H1 (cell line): ENCODE results near the gene PLXND1. TPM values are rescaled to one million over a fixed set of nuclear protein-coding genes. Genes with fewer than 3 reads are reported as not detected.

Source experiments
- JUN ChIP-seq: IDR thresholded peaks from 2 replicates; pipeline ENCODE4 v1.6.1; 2011; ENCODE audit warnings: low read depth, mild to moderate bottlenecking, improper control_type of control experiment, low read length
- TCF12 ChIP-seq: IDR thresholded peaks from 2 replicates; pipeline ENCODE4 v1.6.1; 2011; ENCODE audit warnings: low read depth, mild to moderate bottlenecking, low read length
- polyA plus RNA-seq, 7 experiments: library from polyadenylated mRNA; depleted of rRNA in 3 of 7; stranded (reverse) in 5 of 7; unstranded in 2 of 7; fragments of >200 nt in 5 of 7; fragments of 200-250 nt in 2 of 7; gene quantifications; 1 replicate in 5 of 7; 2 replicates in 1 of 7; 4 replicates in 1 of 7; pipeline versions ENCODE4 v1.2.1 to v1.2.3, GENCODE V29; 2011 to 2013; ENCODE audit warnings: missing spikeins in 2 of 7, mixed read lengths in 2 of 7
- total RNA-seq: library from RNA; stranded (reverse); fragmentation: NEBNext Ultra II Directional; extraction: Animal tissue kit (Norgen Biotek cat#: 25700); gene quantifications from 2 replicates; pipeline ENCODE4 v1.2.1, GENCODE V29; 2021
- TF ChIP-seq, protein P1 (sequence below): fragments of 300-600 bp; sonication (generic); IDR thresholded peaks from 2 replicates; pipeline ENCODE4 v1.7.1; 2012; ENCODE audit warnings: low read length, moderate library complexity, mild to moderate bottlenecking, inconsistent platforms; ENCODE audit not compliant: insufficient replicate concordance

The PLXND1 gene
- total and polyA plus RNA-seq, 2 of the 8 experiments (the other 6 are each of a cell fraction or from before 2014, with no cell fraction given) = 17.7 to 66.4 TPM

DNA sequence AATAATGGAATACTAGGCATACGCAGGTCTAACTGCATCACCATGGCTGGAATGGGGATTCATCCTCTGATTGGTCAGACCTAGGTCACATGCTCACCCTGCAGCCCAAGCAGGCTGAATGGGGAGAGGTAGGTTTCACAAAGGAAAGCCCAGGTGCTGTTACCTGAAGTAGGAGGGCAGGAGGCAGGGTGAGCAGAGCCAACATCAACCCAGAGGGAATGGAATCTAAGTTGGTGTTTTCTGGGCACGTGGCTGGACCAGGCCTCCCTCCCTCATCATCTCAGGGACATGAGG, 70.2 kb downstream of the PLXND1 start (continued):
- TF ChIP-seq, protein P1, sequence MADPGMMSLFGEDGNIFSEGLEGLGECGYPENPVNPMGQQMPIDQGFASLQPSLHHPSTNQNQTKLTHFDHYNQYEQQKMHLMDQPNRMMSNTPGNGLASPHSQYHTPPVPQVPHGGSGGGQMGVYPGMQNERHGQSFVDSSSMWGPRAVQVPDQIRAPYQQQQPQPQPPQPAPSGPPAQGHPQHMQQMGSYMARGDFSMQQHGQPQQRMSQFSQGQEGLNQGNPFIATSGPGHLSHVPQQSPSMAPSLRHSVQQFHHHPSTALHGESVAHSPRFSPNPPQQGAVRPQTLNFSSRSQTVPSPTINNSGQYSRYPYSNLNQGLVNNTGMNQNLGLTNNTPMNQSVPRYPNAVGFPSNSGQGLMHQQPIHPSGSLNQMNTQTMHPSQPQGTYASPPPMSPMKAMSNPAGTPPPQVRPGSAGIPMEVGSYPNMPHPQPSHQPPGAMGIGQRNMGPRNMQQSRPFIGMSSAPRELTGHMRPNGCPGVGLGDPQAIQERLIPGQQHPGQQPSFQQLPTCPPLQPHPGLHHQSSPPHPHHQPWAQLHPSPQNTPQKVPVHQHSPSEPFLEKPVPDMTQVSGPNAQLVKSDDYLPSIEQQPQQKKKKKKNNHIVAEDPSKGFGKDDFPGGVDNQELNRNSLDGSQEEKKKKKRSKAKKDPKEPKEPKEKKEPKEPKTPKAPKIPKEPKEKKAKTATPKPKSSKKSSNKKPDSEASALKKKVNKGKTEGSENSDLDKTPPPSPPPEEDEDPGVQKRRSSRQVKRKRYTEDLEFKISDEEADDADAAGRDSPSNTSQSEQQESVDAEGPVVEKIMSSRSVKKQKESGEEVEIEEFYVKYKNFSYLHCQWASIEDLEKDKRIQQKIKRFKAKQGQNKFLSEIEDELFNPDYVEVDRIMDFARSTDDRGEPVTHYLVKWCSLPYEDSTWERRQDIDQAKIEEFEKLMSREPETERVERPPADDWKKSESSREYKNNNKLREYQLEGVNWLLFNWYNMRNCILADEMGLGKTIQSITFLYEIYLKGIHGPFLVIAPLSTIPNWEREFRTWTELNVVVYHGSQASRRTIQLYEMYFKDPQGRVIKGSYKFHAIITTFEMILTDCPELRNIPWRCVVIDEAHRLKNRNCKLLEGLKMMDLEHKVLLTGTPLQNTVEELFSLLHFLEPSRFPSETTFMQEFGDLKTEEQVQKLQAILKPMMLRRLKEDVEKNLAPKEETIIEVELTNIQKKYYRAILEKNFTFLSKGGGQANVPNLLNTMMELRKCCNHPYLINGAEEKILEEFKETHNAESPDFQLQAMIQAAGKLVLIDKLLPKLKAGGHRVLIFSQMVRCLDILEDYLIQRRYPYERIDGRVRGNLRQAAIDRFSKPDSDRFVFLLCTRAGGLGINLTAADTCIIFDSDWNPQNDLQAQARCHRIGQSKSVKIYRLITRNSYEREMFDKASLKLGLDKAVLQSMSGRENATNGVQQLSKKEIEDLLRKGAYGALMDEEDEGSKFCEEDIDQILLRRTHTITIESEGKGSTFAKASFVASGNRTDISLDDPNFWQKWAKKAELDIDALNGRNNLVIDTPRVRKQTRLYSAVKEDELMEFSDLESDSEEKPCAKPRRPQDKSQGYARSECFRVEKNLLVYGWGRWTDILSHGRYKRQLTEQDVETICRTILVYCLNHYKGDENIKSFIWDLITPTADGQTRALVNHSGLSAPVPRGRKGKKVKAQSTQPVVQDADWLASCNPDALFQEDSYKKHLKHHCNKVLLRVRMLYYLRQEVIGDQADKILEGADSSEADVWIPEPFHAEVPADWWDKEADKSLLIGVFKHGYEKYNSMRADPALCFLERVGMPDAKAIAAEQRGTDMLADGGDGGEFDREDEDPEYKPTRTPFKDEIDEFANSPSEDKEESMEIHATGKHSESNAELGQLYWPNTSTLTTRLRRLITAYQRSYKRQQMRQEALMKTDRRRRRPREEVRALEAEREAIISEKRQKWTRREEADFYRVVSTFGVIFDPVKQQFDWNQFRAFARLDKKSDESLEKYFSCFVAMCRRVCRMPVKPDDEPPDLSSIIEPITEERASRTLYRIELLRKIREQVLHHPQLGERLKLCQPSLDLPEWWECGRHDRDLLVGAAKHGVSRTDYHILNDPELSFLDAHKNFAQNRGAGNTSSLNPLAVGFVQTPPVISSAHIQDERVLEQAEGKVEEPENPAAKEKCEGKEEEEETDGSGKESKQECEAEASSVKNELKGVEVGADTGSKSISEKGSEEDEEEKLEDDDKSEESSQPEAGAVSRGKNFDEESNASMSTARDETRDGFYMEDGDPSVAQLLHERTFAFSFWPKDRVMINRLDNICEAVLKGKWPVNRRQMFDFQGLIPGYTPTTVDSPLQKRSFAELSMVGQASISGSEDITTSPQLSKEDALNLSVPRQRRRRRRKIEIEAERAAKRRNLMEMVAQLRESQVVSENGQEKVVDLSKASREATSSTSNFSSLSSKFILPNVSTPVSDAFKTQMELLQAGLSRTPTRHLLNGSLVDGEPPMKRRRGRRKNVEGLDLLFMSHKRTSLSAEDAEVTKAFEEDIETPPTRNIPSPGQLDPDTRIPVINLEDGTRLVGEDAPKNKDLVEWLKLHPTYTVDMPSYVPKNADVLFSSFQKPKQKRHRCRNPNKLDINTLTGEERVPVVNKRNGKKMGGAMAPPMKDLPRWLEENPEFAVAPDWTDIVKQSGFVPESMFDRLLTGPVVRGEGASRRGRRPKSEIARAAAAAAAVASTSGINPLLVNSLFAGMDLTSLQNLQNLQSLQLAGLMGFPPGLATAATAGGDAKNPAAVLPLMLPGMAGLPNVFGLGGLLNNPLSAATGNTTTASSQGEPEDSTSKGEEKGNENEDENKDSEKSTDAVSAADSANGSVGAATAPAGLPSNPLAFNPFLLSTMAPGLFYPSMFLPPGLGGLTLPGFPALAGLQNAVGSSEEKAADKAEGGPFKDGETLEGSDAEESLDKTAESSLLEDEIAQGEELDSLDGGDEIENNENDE = no peak
- TF ChIP-seq JUN (no peak), TCF12 (no peak)
